Left ventricle myocardium inferior (tissue), 1 donor: ENCODE data around the gene TBC1D4. TPM values are rescaled to one million over a fixed set of nuclear protein-coding genes. Genes with fewer than 3 reads are reported as not detected.

Experiments used
- DNase-seq: peaks from one replicate; pipeline ENCODE4 v3.0.0-alpha.2; 2020
- H3K27ac ChIP-seq: fragments of 200-600 bp; replicated peaks from 2 replicates; pipeline ENCODE4 v1.8.0; 2021
- H3K27me3 ChIP-seq: fragments of 200-600 bp; 2 replicates; pipeline ENCODE4 v1.8.0; 2021; ENCODE audit warnings: low read depth
- H3K36me3 ChIP-seq: fragments of 200-600 bp; 2 replicates; pipeline ENCODE4 v1.8.0; 2021
- H3K4me1 ChIP-seq: fragments of 200-600 bp; 2 replicates; pipeline ENCODE4 v1.8.0; 2021
- H3K4me3 ChIP-seq: fragments of 200-600 bp; 2 replicates; pipeline ENCODE4 v1.8.0; 2021; ENCODE audit warnings: mild to moderate bottlenecking, moderate library complexity
- H3K9me3 ChIP-seq: fragments of 200-600 bp; replicated peaks from 2 replicates; pipeline ENCODE4 v1.8.0; 2021
- CTCF ChIP-seq: fragments of 200-600 bp; IDR thresholded peaks from 2 replicates; pipeline ENCODE4 v1.8.0; 2021; ENCODE audit warnings: antibody characterized with exemption, mild to moderate bottlenecking, borderline replicate concordance
- intact Hi-C: fragments of 100-400 bp; cut with micrococcal nuclease; formaldehyde crosslinking; loops from one replicate; pipeline ENCODE4 v1.11.0; 2022
- total RNA-seq: library from RNA; stranded (reverse); fragmentation: NEBNext Ultra II Directional; extraction: Animal tissue kit (Norgen Biotek cat#: 25700); gene quantifications from one replicate; pipeline ENCODE4 v1.2.1, GENCODE V29; 2021
- donor health status: DM: no; HTN: yes; CAD: no; lungs with severe emphysema.

The TBC1D4 gene
- total RNA-seq, 1 donor from 2014 or later = 97.5 TPM

- Histone ChIP-seq H3K4me3 (no peak overlapping the region), H3K27ac (peak overlapping the region; percentile 11), H3K36me3 (no peaks in the 10 kb centered on the region), H3K4me1 (peaks cover 92% of the 10 kb centered on the region), H3K9me3 (no peaks in the 10 kb centered on the region), H3K27me3 (no peaks in the 10 kb centered on the region)
- no peak for TF ChIP-seq CTCF
- DNase-seq = no peak
- intact Hi-C loops = no loop called here
Observed at GRCh38 chr13:75468602-75469001, 13.4 kb downstream of the TBC1D4 start.

GRCh38 chr13:75468098-75468497 lies 13.9 kb downstream of the TBC1D4 start:
- Histone ChIP-seq H3K27me3 (no peaks in the 10 kb centered on the region), H3K9me3 (no peaks in the 10 kb centered on the region), H3K4me3 (no peak overlapping the region), H3K4me1 (peaks cover 90% of the 10 kb centered on the region), H3K27ac (peak overlapping the region; percentile 11), H3K36me3 (no peaks in the 10 kb centered on the region)
- intact Hi-C loops = no loop called here
- no peak for TF ChIP-seq CTCF
- DNase-seq = no peak

GRCh38 chr13:75467040-75467728 lies 14.8 kb downstream of the TBC1D4 start:
- Histone ChIP-seq H3K9me3 (no peaks in the 10 kb centered on the region), H3K36me3 (no peaks in the 10 kb centered on the region), H3K27me3 (no peaks in the 10 kb centered on the region), H3K27ac (peak overlapping the region; percentile 11), H3K4me3 (no peak overlapping the region), H3K4me1 (peaks cover 89% of the 10 kb centered on the region)
- no peak for DNase-seq
- TF ChIP-seq CTCF = no peak
- intact Hi-C loops = no loop called here

GRCh38 chr13:75465236-75465635 lies 16.7 kb downstream of the TBC1D4 start:
- Histone ChIP-seq H3K9me3 (no peaks in the 10 kb centered on the region), H3K4me3 (no peak overlapping the region), H3K4me1 (peaks cover 94% of the 10 kb centered on the region), H3K36me3 (no peaks in the 10 kb centered on the region), H3K27ac (peak overlapping the region; percentile 61), H3K27me3 (no peaks in the 10 kb centered on the region)
- DNase-seq = no peak
- no peak for TF ChIP-seq CTCF
- intact Hi-C loops = no loop called here

- Histone ChIP-seq H3K9me3 (no peaks in the 10 kb centered on the region), H3K4me3 (no peak overlapping the region), H3K4me1 (peaks cover 93% of the 10 kb centered on the region), H3K27ac (peak overlapping the region; percentile 88), H3K36me3 (no peaks in the 10 kb centered on the region), H3K27me3 (no peaks in the 10 kb centered on the region)
- TF ChIP-seq CTCF = no peak
- intact Hi-C loops = no loop called here
- DNase-seq = no peak
Observed at GRCh38 chr13:75461314-75461713, 20.7 kb downstream of the TBC1D4 start.
